Measurements from ENCODE around the gene RNF10. TPM values are rescaled to one million over a fixed set of nuclear protein-coding genes. Genes with fewer than 3 reads are reported as not detected.

The RNF10 gene
- total and polyA plus RNA-seq, 2 of the 4 experiments (the other 2 are of a cell fraction): 44.4 to 95.0 TPM

GRCh38 chr12:120618954-120619615 is 84.9 kb downstream of the RNF10 start:
- TF ChIP-seq ELK1 (IDR thresholded peaks at IDR 0.05; ENCODE audit: borderline replicate concordance, low read depth, low read length) (no peak), CHD1 (IDR thresholded peaks at IDR 0.05; ENCODE audit: low read depth, low read length) (no peak), RCOR1 (IDR thresholded peaks at IDR 0.05; ENCODE audit: insufficient replicate concordance, low read length) (no peak), RAD21 (IDR thresholded peaks at IDR 0.05; ENCODE audit: low read length) (no peak), USF2 (IDR thresholded peaks at IDR 0.05; ENCODE audit: low read depth, low read length) (no peak), BHLHE40 (IDR thresholded peaks at IDR 0.05; ENCODE audit: low read depth, low read length) (no peak), MAZ (IDR thresholded peaks at IDR 0.05; ENCODE audit: borderline replicate concordance, low read depth, low read length) (no peak), NFE2L2 (IDR thresholded peaks at IDR 0.05; ENCODE audit: low read depth, low read length) (no peak), CTCF (conservative IDR thresholded peaks at IDR 0.05; ENCODE audit: low read depth, low read length) (no peak), RFX5 (IDR thresholded peaks at IDR 0.05; ENCODE audit: low read depth, low read length) (no peak)
- Histone ChIP-seq H2BK15ac (ENCODE audit: low read depth, low read length) (no peak overlapping the region), H3K9ac (ENCODE audit: low read depth, low read length) (no peak overlapping the region), H3K14ac (replicated peaks; ENCODE audit: low read depth, low read length) (no peak overlapping the region), H2AK5ac (ENCODE audit: low read depth, low read length) (no peak overlapping the region), H3K79me1 (ENCODE audit: low read depth in 1 of 2, low read length in 2 of 2) (no peaks in the 10 kb centered on the region), H4K20me1 (ENCODE audit: insufficient read depth, low read length) (no peaks in the 10 kb centered on the region), H3K4me3 (ENCODE audit: insufficient read depth, low read depth, low read length) (no peak overlapping the region), H3K9me1 (ENCODE audit: insufficient read depth, low read length) (no peaks in the 10 kb centered on the region), H3K4me2 (ENCODE audit: low read depth, low read length) (no peak overlapping the region), H3K36me3 (ENCODE audit: control insufficient read depth, insufficient read depth, low read length) (no peaks in the 10 kb centered on the region), H2BK5ac (ENCODE audit: low read depth, low read length, poor library complexity, severe bottlenecking) (no peak overlapping the region), H2AK9ac (replicated peaks; ENCODE audit: low read depth, low read length, poor library complexity) (no peak overlapping the region), H4K91ac (ENCODE audit: insufficient read depth, low read depth, low read length) (no peak overlapping the region), H2AFZ (replicated peaks; ENCODE audit: low read length, poor library complexity) (no peak overlapping the region), H3K56ac (ENCODE audit: extremely low read depth, insufficient read depth, low read length) (no peak overlapping the region), H2BK120ac (ENCODE audit: low read depth, low read length) (no peak overlapping the region), H3K27ac (ENCODE audit: insufficient read depth, low read length) (no peak overlapping the region), H3K18ac (ENCODE audit: low read depth, low read length) (no peak overlapping the region), H3K4me1 (ENCODE audit: control insufficient read depth, insufficient read depth, low read length) (no peaks in the 10 kb centered on the region), H2BK20ac (ENCODE audit: low read depth, low read length) (no peak overlapping the region), H3K27me3 (ENCODE audit: control insufficient read depth, insufficient read depth, low read length) (peaks cover 43% of the 10 kb centered on the region), H4K8ac (ENCODE audit: low read depth in 2 of 2, low read length in 2 of 2) (no peak overlapping the region), H4K5ac (ENCODE audit: low read depth, low read length) (no peak overlapping the region), H3K4ac (ENCODE audit: low read depth, low read length) (no peak overlapping the region), H3K9me3 (ENCODE audit: control insufficient read depth, insufficient read depth, low read length) (no peaks in the 10 kb centered on the region), H3K23ac (ENCODE audit: low read depth, low read length) (no peak overlapping the region; the same call in 1 of the 2 replicates)
- ChIA-PET CTCF (interaction anchor here (0.6 kb wide), 1 partner anchor 166 kb away, joined by 3 read pairs; no protein-coding TSS in a partner anchor), POLR2A (ENCODE audit: unreplicated experiment) (no interaction called here)
- dilution Hi-C loops (cut with HindIII; ENCODE audit: low sequenced_read_pairs, unreplicated experiment) (no loop called here), intact Hi-C loops (cut with micrococcal nuclease) (no loop called here), in situ Hi-C loops (cut with MboI; ENCODE audit: low sequenced_read_pairs) (no loop called here)
- ATAC-seq (ENCODE audit: low read depth) (no peak), DNase-seq (no peak)
- no CpG with 5 or more reads among the region's 8 CpGs for WGBS, 2 experiments (ENCODE audit: extremely low coverage in 2 of 2, insufficient read length in 1 of 2)
- no TSS peak for BruUV-seq (replicated peaks)

All from IMR-90 (cell line).